Activated naive CD4-positive, alpha-beta T cell treated with anti-CD3 and anti-CD28 coated beads for 36 hours (primary cell): ENCODE measurements around the gene GNPTAB. TPM values are rescaled to one million over a fixed set of nuclear protein-coding genes. Genes with fewer than 3 reads are reported as not detected.

ENCODE experiments used
- CTCF ChIA-PET: fragments of 350-600 bp; sonication (Branson Sonifier 250); formaldehyde crosslinking; loops from one replicate; lab custom pipeline; 2021; ENCODE audit warnings: antibody characterized with exemption; lab: Charles Lee
- DNase-seq: peaks from one replicate; pipeline ENCODE4 v3.0.0-alpha.2; 2020
- H3K27ac Mint-ChIP-seq: one replicate; pipeline ENCODE4 v1.8.0; 2021; ENCODE audit warnings: mild to moderate bottlenecking, mixed read lengths
- H3K27me3 Mint-ChIP-seq: one replicate; pipeline ENCODE4 v1.8.0; 2021; ENCODE audit warnings: low read depth, mixed read lengths
- H3K36me3 Mint-ChIP-seq: one replicate; pipeline ENCODE4 v1.8.0; 2021; ENCODE audit warnings: low read depth, mixed read lengths
- H3K4me1 Mint-ChIP-seq: one replicate; pipeline ENCODE4 v1.8.0; 2021; ENCODE audit warnings: low read depth, mixed read lengths
- H3K4me3 Mint-ChIP-seq: one replicate; pipeline ENCODE4 v1.8.0; 2021; ENCODE audit warnings: mild to moderate bottlenecking, moderate library complexity, mixed read lengths
- H3K9me3 Mint-ChIP-seq: one replicate; pipeline ENCODE4 v1.8.0; 2021; ENCODE audit warnings: mixed read lengths
- intact Hi-C: fragments of 100-400 bp; cut with micrococcal nuclease; formaldehyde crosslinking; loops from one replicate; pipeline ENCODE4 v1.15.1; 2023
- total RNA-seq, 2 experiments: library from RNA; stranded (reverse); gene quantifications; one replicate each; pipeline ENCODE4 v1.2.3, GENCODE V29; 2021

The GNPTAB gene
- total RNA-seq, 2 experiments from 2014 or later = 13.6 to 13.7 TPM

- Mint-ChIP-seq H3K4me3 (peak overlapping the region; percentile 84), H3K9me3 (no peaks in the 10 kb centered on the region), H3K27me3 (no peaks in the 10 kb centered on the region), H3K27ac (peak overlapping the region; percentile 63), H3K36me3 (no peaks in the 10 kb centered on the region), H3K4me1 (peaks cover 45% of the 10 kb centered on the region)
- CTCF ChIA-PET = interaction anchor here (0.5 to 1.7 kb wide), 2 partner anchors 8 to 1468 kb away, joined by 4 to 5 read pairs; no protein-coding TSS in a partner anchor
- DNase-seq = peak; percentile 23
- intact Hi-C loops = loop anchor here (1.0 to 5.0 kb wide), 9 partner anchors 28 to 424 kb away; partner anchors contain the start of genes ARL1, GNPTAB, NUP37 and PARPBP
Observed at GRCh38 chr12:101697930-101698799, 132.6 kb downstream of the GNPTAB start.

- H3K4me1 Mint-ChIP-seq = peaks cover 45% of the 10 kb centered on the region
- CTCF ChIA-PET = no interaction called here
- no peaks in the 10 kb centered on the region for H3K9me3 Mint-ChIP-seq
- H3K36me3 Mint-ChIP-seq = no peaks in the 10 kb centered on the region
- H3K4me3 Mint-ChIP-seq = peak within 1 kb of the TSS; percentile 87
- peak within 1 kb of the TSS; percentile 80 for H3K27ac Mint-ChIP-seq
- H3K27me3 Mint-ChIP-seq = no peaks in the 10 kb centered on the region
- peak; percentile 57 for DNase-seq
- intact Hi-C loops = loop anchor here (1.0 to 5.0 kb wide), 8 partner anchors 27 to 425 kb away; partner anchors contain the start of genes ARL1, GNPTAB, NUP37 and PARPBP
Observed at GRCh38 chr12:101697197-101697929, 133.4 kb downstream of the GNPTAB start, which contains the start of gene CHPT1. CHPT1 (plus strand) TSS chr12:101697640; CDS start chr12:101697862, 222 bp downstream.

- no peaks in the 10 kb centered on the region for H3K9me3 Mint-ChIP-seq
- CTCF ChIA-PET = interaction anchor here (1.3 kb wide), 1 partner anchor 21 kb away, joined by 3 read pairs; no protein-coding TSS in a partner anchor
Observed at GRCh38 chr12:101696251-101697196, 134.2 kb downstream of the GNPTAB start.

GRCh38 chr12:101695706-101696105 is 135.1 kb downstream of the GNPTAB start:
- Mint-ChIP-seq H3K4me1 (peaks cover 38% of the 10 kb centered on the region), H3K27me3 (no peaks in the 10 kb centered on the region), H3K27ac (no peak overlapping the region), H3K36me3 (no peaks in the 10 kb centered on the region), H3K4me3 (no peak overlapping the region), H3K9me3 (no peaks in the 10 kb centered on the region)
- CTCF ChIA-PET = interaction anchor here (0.7 to 1.3 kb wide), 2 partner anchors 20 to 293 kb away, joined by 3 to 4 read pairs; no protein-coding TSS in a partner anchor
- DNase-seq = no peak
- intact Hi-C loops = loop anchor here (2.0 to 5.0 kb wide), 6 partner anchors 78 to 427 kb away; partner anchors contain the start of genes ARL1, GNPTAB, NUP37 and PARPBP

More at GRCh38 chr12:101696251-101697196, 134.2 kb downstream of the GNPTAB start:
- intact Hi-C loops = loop anchor here (1.0 to 5.0 kb wide), 8 partner anchors 26 to 426 kb away; partner anchors contain the start of genes ARL1, GNPTAB, NUP37 and PARPBP
- H3K4me3 Mint-ChIP-seq = peak overlapping the region; percentile 87
- peak; percentile 28 for DNase-seq
- H3K36me3 Mint-ChIP-seq = no peaks in the 10 kb centered on the region
- peaks cover 45% of the 10 kb centered on the region for H3K4me1 Mint-ChIP-seq
- no peaks in the 10 kb centered on the region for H3K27me3 Mint-ChIP-seq
- H3K27ac Mint-ChIP-seq = peak overlapping the region; percentile 80

Other genes with a start within 250 kb of the GNPTAB start
- not detected for gene MYBPC1, start 236.0 kb downstream of the GNPTAB start, total RNA-seq
- 10 to 100 TPM; 17.1 to 20.0 TPM for gene CHPT1, start 133.3 kb downstream of the GNPTAB start, total RNA-seq
- gene SYCP3, start 91.5 kb downstream of the GNPTAB start, total RNA-seq = not detected
- gene DRAM1, start 46.6 kb upstream of the GNPTAB start, total RNA-seq = 1 to 10 TPM; 4.1 to 4.9 TPM
- 10 to 100 TPM; 22.1 to 25.6 TPM for gene WASHC3, start 231.0 kb upstream of the GNPTAB start, total RNA-seq